Stimulated activated CD4-positive, alpha-beta T cell treated with anti-CD3 and anti-CD28 coated beads, Interleukin-1b, Interleukin-23, amount 100 ng/mL, for 4 hours (primary cell): ENCODE results near the gene TINCR.
"Not testable (repeated sequence)": the region's sequence is repeated elsewhere in the genome, so short reads cannot be mapped to it uniquely, and the experiment has no call there.

Experiments used
- DNase-seq, 2 donors: peaks; one replicate each; pipeline ENCODE4 v3.0.0-alpha.2; 2020; ENCODE audit warnings: low read depth in 2 of 2

TINCR gene

GRCh38 chr19:5567360-5567969, at the start of gene TINCR:
TSS of gene TINCR (minus strand) at chr19:5567953.
- no peak for DNase-seq

- DNase-seq, result no peak
These were observed 49.3 kb upstream of the TINCR start for GRCh38 chr19:5617080-5617479.

- no peak for DNase-seq
These were observed 48.1 kb upstream of the TINCR start for GRCh38 chr19:5615756-5616327.

DNA sequence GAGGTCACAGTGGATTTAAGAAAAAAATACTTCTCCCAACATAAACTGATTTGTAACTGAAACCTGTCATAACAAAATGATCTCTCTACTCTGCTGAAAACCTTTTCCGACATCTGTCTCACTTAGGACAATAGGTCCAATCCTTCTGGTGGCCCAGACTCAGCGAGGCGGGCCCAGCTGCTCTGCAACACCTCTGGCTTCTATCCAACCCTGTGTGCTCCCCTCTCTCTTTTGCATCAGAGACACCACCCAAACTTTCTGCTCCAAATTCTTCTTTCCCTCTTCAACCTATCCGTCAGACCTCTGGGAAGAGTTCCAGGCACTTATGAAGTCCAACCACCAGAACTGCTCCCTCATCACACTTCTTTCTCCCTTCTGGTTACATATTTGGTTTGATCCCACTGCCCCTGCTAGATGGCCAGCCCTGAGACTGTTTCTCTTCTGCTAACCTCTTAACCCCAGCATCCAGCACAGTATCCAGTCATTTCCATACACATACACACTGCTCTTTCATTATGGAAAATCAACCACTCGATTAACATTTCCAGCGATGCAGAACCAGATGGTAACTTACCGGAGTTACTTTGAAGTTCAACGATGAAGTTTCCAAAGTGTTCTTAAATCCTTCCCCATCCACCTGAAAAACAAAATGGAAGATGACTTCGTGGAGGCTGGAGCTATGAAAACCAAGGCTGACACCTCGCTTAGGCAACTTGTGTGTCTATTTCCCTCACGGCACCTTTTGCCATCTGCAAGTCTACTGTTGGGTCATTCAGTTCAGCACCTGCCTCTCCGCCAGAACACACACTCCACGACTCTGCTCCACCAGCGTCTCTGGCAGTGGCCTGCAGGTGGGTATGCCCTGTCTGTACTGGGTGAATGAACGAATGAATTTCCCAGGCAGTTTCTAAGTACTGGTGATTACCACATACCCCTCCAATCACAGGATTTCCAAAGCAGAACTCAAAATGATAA, 45.4 kb upstream of the TINCR start:
- no peak for DNase-seq

DNA sequence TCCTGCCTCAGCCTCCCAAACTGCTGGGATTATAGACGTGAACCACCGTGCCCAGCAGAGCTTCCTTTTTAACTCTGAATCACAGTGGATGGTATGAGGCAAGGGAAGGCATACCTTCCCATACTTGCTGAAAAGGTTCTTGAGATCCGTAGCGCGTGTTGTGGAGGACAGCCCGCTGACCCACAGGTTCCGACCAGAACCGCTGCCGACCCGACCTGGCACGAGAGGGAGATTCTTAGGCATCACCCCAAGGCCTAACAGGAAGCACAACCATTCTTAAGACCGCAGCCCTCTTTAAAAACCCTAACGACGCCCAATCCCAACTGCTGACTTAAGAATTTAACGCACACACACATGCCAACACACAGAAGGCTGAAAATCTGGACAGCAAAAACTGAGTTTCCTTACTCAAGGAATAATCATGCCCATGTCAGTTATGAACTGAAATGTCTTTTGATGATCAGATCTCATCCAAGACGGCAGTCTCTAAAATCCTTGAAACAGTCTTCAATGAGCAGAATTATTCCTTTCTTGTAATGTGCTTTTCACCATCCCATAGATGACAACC, 42.2 kb upstream of the TINCR start:
- DNase-seq, result no peak

GRCh38 chr19:5608766-5609165, 41.0 kb upstream of the TINCR start:
- not testable (repeated sequence) for DNase-seq

GRCh38 chr19:5608291-5608690, 40.5 kb upstream of the TINCR start:
- DNase-seq, result no peak

GRCh38 chr19:5607318-5608275, 39.8 kb upstream of the TINCR start:
- DNase-seq, result no peak

DNA sequence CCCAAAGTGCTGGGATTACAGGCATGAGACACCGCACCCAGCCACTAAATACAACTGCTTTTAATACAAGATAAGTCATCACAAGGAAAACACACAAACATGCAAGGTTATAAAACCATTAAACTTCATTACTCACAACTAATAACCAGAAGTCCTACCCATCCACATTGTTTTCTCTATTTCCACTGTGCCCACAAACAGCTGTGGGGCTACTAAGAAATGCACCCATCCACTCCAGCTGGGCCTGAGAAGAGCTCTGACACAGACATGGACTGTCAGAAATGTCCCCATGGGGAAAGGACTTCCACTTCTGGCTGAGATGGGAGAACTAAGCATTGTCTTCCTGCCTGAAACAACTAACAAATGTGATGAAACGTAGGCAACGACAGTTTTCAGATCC, 37.6 kb upstream of the TINCR start:
- DNase-seq, result no peak

DNA sequence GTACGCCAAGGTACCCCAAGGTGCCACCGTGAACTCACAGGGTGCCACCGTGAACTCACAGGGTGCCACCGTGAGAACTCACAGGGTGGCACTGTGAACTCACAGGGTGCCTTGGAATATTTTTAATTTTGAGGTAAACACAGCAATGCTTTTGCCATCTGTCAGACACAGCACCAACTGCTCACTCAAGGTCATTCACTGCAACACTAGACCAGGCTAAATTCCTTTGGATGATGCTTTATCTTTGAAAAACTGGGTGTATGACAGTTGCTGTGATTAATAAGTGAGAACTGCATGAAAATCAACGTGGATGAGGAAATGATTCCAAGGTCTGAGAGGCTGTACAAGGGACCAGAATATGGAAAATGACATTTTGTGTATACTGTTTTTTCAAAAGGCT, 35.9 kb upstream of the TINCR start:
- DNase-seq, result no peak

DNA sequence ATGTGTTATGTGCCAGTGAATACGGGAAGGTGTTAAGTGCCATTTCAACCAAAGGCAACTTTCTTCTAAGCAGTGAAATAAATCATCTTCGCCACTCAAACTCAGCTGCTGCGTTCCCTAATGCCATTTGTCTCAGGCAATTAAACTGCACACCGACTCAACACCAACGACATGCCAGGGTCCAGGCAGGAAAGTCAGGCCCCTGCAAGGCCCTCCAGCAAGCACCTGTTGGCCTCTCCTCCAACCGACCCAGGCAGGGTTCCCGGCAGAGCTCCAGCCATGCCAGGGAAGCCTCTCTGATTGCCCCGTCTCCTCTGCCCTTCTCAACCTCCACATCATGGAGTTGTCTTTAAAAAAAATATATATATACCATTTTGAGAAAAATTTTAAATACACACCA, 33.0 kb upstream of the TINCR start:
- no peak for DNase-seq

GRCh38 chr19:5595745-5596144, 28.0 kb upstream of the TINCR start:
- DNase-seq, result no peak

DNA sequence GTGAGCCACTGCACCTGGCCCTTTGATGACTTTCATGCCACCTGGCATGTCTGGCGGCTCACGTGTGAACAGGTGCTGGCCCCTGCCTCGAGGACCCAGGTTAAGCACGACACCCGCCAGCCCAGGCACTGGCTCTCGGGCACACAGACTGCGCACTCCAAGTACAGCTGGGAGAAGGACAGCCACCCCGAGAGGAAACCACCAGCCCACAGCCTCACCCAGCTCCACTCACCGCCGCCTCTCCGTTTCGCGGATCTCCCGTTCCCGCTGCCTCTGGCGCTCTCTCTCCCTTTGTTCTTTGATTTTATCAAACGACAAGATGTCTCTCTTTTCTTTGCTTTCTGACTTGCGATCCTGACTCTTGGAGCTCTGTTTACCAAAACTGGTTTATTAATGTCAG, 27.4 kb upstream of the TINCR start:
- DNase-seq, result no peak

- no peak for DNase-seq
These were observed 26.8 kb upstream of the TINCR start for GRCh38 chr19:5594521-5594950.

GRCh38 chr19:5593343-5594255, 25.8 kb upstream of the TINCR start:
- DNase-seq, result no peak

- DNase-seq, result no peak
These were observed 25.0 kb upstream of the TINCR start for GRCh38 chr19:5592531-5593342.

GRCh38 chr19:5591476-5591875, 23.7 kb upstream of the TINCR start:
- no peak for DNase-seq

DNA sequence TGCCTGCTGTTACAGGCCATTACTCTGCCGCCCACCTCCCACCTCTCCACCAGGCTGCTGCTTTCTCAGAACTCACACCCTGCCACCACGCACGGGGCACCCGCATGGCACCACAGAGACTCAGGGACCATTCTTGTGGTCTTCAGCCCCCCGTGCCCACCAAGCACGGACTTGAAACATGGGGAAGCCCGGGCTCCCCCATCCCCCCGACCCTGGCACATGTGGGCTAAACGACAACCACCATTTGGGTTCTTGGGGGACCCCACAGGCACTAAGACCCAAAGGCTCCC, 23.1 kb upstream of the TINCR start:
- DNase-seq, result no peak

DNA sequence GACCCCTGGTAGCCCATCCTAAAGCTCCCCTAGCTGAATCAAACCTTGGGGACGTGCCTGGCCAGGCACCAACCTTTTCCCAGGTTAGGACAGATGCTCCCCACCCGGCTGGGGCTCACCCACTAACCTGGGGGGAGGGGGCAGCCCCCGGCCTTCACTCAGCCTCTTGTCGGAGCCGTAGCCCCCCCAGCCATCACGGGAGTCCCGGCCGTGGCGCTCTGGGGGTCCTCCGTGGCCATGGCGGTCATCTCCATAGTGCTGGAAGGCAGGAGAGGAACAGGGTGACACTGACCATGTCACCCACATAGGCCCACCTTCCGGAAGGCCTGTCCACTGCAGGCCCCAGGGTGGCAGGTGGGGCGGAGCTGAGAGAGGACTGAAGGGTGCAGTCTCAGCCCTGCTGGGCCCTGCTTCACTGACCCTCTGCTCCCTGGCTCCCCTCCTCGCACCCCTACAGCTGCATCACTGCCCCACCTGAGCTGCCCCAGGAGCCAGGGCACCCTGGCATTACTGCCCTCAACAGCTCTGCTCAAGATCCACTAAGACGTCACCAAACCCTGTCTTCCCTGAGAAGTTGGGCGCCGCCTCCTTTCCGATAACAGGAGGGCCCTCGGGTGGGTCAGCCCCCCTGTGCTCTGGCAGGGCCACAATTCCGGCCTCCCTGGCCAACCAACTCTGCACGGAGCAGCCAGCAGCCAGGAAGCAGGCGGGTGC, 22.6 kb upstream of the TINCR start:
- no peak for DNase-seq
